Effector memory CD8-positive, alpha-beta T cell (primary cell): Measurements from ENCODE around the gene DISC1.

ENCODE experiments used
- ATAC-seq: fragments of 150-1000 bp; cut with Tn5 transposase; replicated peaks from 2 replicates; pipeline ENCODE4 v1.10.0; 2021; ENCODE audit warnings: mild to moderate bottlenecking, moderate library complexity
- DNase-seq, 3 experiments: peaks; one replicate each; pipeline ENCODE4 v3.0.0; 2021
- H3K27ac Mint-ChIP-seq, 2 donors: one replicate each; pipeline ENCODE4 v1.8.0; 2022; ENCODE audit warnings: mild to moderate bottlenecking in 2 of 2, mixed read lengths in 2 of 2, moderate library complexity in 2 of 2
- H3K27me3 Mint-ChIP-seq, 2 donors: one replicate each; pipeline ENCODE4 v1.8.0; 2022; ENCODE audit warnings: mixed read lengths in 2 of 2
- H3K36me3 Mint-ChIP-seq: one replicate; pipeline ENCODE4 v1.8.0; 2022; ENCODE audit warnings: mild to moderate bottlenecking, moderate library complexity, mixed read lengths; ENCODE audit not compliant: insufficient read depth
- H3K4me1 Mint-ChIP-seq, 2 donors: one replicate each; pipeline ENCODE4 v1.8.0; 2022; ENCODE audit warnings: low read depth in 2 of 2, mixed read lengths in 2 of 2
- H3K4me3 Mint-ChIP-seq, 2 donors: one replicate each; pipeline ENCODE4 v1.8.0; 2022; ENCODE audit warnings: mild to moderate bottlenecking in 2 of 2, mixed read lengths in 2 of 2, moderate library complexity in 2 of 2
- H3K9me3 Mint-ChIP-seq, 2 donors: one replicate each; pipeline ENCODE4 v1.8.0; 2022; ENCODE audit warnings: mixed read lengths in 2 of 2

Gene DISC1

DNA sequence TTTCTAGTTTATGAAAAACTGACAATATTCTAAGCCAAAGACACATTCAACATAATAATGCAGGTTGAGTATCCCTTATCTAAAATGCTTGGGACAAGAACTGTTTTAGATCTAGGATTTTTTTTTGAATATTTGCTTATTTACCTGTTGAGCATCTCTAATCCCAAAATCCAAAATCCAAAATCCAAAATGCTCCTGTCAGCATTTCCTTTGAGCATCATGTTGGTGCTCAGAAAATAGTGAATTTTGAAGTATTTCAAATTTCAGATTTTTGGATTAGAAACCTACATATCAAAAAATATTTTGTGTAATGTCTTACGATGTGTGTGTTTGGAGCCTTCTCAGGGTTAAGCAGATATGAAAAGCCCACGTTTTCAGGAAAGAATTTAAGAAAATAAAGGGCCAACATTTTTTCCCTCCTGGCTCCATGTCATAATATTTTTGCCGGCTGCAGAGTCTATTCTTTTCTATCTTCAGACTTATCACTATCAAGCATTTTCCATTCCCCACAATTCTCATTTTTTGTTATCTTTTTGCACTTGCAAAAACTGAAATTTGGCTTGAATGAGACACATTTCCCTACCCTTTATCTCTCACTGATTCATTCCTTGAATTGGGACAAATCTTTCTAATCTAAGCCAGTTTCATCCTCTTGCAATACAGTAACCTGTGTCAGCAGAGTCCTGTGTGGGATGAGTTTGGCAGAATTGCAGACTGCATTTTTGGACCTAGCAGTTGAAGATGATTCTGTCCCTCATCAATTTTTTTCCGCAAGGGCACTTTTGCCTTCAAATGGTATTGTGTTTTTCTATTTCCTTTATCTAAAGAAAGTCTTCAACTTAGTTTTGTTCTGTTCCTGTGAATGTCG lies 233.9 kb downstream of the DISC1 start:
- ATAC-seq (no peak), DNase-seq (no peak)
- no peaks in the 10 kb centered on the region for H3K9me3 Mint-ChIP-seq
- H3K27me3 Mint-ChIP-seq, result no peaks in the 10 kb centered on the region
- H3K4me1 Mint-ChIP-seq, result peaks cover 0 to 6% of the 10 kb centered on the region in 2 donors
- H3K27ac Mint-ChIP-seq, result no peak overlapping the region
- no peak overlapping the region for H3K4me3 Mint-ChIP-seq
- no peaks in the 10 kb centered on the region for H3K36me3 Mint-ChIP-seq

DNA sequence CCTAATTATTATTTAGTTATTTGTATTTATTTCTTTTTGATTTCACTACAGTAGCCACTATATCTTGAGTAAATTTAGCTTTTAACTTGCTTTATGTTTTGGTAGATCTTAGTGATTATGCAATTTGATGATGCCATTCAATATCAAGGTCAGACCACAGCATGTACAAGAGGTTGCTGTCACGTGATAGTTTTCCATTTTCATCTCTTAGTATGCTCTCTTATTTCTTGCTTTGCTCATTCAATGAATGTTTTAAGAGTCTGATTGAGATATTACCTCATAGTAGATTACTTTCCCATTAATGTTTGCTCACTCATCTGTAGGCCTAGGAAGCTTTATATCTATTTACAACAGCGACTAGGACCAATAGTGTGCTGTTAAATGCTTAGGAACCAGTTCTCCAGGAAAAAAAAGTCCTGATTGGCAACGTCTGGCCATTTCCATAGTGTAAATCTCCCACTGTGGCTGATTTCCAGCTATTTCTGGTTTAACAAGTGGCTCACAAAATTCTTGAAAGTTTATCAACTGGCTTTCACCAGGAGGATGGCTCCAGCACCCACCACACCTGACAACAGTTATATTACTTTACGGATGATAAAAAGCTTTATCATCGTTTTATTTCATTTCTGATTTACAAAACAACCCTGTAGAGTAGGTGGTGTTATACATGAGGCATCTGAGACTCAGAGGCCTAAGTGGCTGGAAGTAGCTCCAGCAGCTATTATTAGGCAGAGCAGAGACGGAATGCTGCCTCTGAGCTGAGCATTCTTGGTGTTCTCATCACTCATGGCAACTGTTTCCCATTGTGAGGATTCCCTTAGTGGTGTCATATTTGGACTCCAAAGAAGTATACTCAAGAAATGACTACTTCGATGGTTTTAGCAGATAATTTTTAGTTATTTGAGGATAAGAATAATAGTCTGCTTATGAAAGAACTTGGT lies 235.2 kb downstream of the DISC1 start:
- Mint-ChIP-seq H3K27me3 (no peaks in the 10 kb centered on the region), H3K27ac (peak overlapping the region in 1 of 2 donors; percentile 12), H3K9me3 (no peaks in the 10 kb centered on the region), H3K36me3 (no peaks in the 10 kb centered on the region), H3K4me1 (peaks cover 3 to 8% of the 10 kb centered on the region in 2 donors), H3K4me3 (no peak overlapping the region)
- DNase-seq (no peak), ATAC-seq (peak; percentile 72)

DNA sequence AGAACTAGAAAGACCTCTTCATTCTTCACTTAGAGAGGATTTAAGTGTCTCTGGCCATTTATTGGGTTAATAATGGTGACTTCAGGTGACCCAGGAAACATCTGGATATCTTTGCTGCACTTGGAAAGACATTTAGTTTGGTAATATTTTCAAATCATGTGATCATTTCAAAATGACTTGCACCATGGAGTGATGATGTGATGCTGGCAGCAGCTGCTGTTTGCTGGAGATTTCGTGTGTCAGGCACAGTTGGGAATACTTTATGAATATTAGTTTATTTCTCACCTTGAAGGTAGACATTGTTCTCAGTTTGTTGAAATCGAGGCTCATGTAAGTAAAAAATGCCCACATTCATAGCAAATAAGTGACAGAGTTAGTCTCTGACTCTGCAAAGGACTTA lies 236.0 kb downstream of the DISC1 start:
- ATAC-seq (no peak), DNase-seq (no peak)
- no peak overlapping the region for H3K4me3 Mint-ChIP-seq
- H3K36me3 Mint-ChIP-seq, result no peaks in the 10 kb centered on the region
- H3K27me3 Mint-ChIP-seq, result no peaks in the 10 kb centered on the region
- H3K4me1 Mint-ChIP-seq, result peaks cover 5 to 13% of the 10 kb centered on the region in 2 donors
- H3K27ac Mint-ChIP-seq, result peak overlapping the region in 1 of 2 donors; percentile 12
- H3K9me3 Mint-ChIP-seq, result no peaks in the 10 kb centered on the region

DNA sequence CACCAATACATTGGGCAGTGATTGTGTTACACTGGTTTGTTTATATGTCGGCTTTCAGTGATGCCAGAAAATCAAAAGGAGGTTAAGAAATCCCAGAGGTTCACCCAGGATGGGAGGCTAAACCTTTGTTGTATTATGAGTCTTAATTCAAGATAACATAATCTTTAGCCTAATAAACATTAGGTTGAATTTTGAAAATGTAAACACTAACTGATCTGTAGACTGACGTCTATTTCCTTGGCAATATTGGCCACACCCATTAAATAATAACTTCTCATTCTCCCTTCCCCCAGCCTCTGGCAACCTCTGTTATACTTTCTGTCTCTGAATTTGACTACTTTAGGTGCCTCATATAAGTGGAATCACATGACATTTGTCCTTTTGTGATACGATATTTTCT lies 238.7 kb downstream of the DISC1 start:
- peaks cover 20 to 31% of the 10 kb centered on the region in 2 donors for H3K4me1 Mint-ChIP-seq
- no peak overlapping the region for H3K4me3 Mint-ChIP-seq
- no peaks in the 10 kb centered on the region for H3K36me3 Mint-ChIP-seq
- no peak for ATAC-seq
- DNase-seq, result no peak
- H3K27me3 Mint-ChIP-seq, result no peaks in the 10 kb centered on the region
- H3K27ac Mint-ChIP-seq, result no peak overlapping the region
- no peaks in the 10 kb centered on the region for H3K9me3 Mint-ChIP-seq

DNA sequence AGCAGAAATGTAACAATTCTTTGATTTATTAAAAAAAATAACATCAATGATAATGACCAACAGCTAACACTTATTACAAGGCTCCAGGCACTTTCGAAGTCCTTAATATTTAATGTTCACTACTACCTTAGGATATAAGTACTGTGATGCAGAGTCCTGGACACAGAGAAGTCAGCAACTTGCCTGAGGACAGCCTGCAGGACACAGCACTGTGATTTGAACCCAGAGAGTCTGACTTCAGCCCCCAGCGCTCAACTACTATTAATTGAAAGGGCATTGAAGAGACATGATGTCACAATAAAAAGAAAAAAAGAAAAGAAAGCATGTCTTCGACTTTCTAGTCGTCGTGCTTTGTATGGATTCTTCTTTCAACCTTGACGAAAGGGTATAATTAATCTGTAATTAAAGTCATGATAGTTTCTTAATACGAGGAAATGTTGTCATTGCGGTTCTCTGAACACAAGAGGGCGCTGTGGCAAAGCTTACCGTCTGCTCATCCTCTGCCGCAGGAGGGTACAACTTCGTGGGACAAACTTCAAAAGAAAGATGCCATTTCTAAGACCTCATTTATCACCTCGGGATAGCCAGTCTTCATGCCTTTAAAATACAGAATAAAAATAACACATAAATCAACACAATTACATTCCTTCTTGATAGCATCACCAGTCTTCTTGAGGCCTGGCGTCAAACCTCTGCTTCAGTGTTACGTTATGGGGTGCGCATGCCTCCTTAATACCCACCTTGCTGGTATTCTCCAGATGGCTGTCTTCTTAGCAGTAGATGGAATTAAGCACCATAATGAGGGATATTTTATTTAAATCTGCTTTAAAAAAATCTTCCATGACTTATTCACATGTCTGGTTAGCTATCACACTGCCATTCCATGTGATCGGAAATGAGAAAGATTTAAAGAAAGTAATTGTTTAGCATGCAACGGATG lies 240.1 kb downstream of the DISC1 start:
- peaks cover 24 to 29% of the 10 kb centered on the region in 2 donors for H3K4me1 Mint-ChIP-seq
- no peaks in the 10 kb centered on the region for H3K27me3 Mint-ChIP-seq
- peak overlapping the region in 1 of 2 donors; percentile 20 for H3K27ac Mint-ChIP-seq
- no peaks in the 10 kb centered on the region for H3K9me3 Mint-ChIP-seq
- ATAC-seq (peak; percentile 51), DNase-seq (peak; percentile 59 to 61 (median 61))
- no peak overlapping the region for H3K4me3 Mint-ChIP-seq
- no peaks in the 10 kb centered on the region for H3K36me3 Mint-ChIP-seq

DNA sequence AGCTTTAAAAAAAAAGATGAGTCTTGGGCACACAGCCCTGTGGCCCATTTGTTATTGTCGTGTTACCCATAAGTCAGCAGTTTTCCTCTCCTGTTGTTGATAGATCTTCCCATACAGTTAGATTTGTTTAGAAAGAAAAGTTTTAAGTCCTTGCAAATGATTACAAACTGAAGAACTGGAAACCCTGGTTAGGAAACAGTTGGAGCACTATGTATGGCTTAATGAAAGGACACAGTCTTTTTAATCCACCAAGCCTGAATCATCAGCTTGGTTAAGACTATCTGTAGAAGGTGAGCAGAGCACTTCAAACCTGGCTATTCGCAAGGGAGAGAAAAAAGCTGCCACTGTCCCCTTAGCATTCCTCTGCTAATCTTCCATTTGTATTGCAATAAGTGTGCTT lies 241.0 kb downstream of the DISC1 start:
- peak overlapping the region in 1 of 2 donors; percentile 20 for H3K27ac Mint-ChIP-seq
- DNase-seq (no peak), ATAC-seq (no peak)
- H3K36me3 Mint-ChIP-seq, result no peaks in the 10 kb centered on the region
- no peaks in the 10 kb centered on the region for H3K27me3 Mint-ChIP-seq
- no peaks in the 10 kb centered on the region for H3K9me3 Mint-ChIP-seq
- H3K4me3 Mint-ChIP-seq, result no peak overlapping the region
- H3K4me1 Mint-ChIP-seq, result peaks cover 31 to 34% of the 10 kb centered on the region in 2 donors

DNA sequence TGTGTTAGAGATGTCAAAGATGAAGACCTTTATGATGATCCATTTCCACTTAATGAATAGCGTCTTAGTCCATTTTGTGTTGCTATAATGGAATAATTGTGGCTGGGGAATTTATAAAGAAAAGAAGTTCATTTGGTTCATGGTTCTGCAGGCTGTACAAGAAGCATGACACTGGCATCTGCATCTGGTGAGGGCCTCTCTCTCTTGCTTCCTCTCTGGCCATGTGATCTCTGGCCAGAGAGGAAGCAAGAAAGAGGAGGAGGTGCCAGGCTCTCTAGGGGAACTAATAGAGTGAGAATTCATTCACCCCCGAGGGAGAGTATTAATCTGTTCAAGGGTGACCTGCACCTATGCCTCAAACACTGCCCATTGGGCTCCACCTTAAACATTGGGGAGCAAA lies 242.8 kb downstream of the DISC1 start:
- ATAC-seq, result peak; percentile 39
- DNase-seq, result no peak

DNA sequence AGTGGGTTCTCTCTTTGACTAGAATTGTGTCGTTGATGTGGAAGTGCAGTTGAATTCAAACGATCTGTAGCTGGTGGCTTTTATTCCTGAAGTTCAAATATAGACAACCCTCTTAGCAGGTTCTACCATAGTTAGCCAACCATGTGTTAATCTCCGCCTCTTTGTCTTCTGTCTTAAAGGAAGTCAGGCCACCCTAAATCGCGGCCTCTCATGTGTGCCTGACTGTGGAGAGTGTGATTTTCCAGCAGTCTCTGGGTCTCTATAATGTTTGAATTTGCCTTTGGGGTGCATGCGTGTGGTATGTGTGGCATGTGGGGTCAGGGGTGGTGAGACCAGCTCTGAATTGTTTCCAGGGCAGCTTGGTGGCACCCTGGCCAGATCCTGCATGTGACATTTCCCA lies 244.9 kb downstream of the DISC1 start:
- peaks cover 3 to 4% of the 10 kb centered on the region in 2 donors for H3K9me3 Mint-ChIP-seq
- H3K4me3 Mint-ChIP-seq, result peak overlapping the region in 1 of 2 donors; percentile 17
- peaks cover 31 to 34% of the 10 kb centered on the region in 2 donors for H3K4me1 Mint-ChIP-seq

More for the DNA sequence above, 242.8 kb downstream of the DISC1 start:
- Mint-ChIP-seq H3K4me1 (peaks cover 31 to 34% of the 10 kb centered on the region in 2 donors), H3K4me3 (no peak overlapping the region), H3K36me3 (no peaks in the 10 kb centered on the region), H3K27me3 (no peaks in the 10 kb centered on the region), H3K9me3 (no peaks in the 10 kb centered on the region), H3K27ac (peak overlapping the region; percentile 21 to 32)

DNA sequence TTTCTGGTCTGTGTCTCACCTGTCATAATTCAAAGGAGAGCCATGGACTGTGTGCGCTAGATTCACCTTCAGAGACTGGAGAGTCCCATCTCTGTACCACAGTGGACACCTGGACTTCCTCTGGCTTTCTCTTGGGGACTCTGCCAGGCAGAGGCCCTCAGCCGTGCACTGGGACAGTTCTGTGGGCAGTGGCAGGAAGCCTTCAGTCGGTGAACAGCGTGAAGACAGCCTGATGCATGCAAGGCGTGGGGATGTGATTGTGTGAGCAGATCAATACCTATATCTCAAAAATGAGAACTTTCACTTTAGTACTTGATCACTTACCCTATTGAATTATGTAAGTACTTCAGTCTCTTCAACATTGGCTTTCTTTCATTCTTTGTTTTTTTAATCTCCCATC lies 245.3 kb downstream of the DISC1 start:
- Mint-ChIP-seq H3K36me3 (no peaks in the 10 kb centered on the region), H3K27ac (peak overlapping the region; percentile 35 to 77), H3K4me3 (peak overlapping the region; percentile 17 to 53), H3K9me3 (peaks cover 4 to 7% of the 10 kb centered on the region in 2 donors), H3K4me1 (peaks cover 28 to 31% of the 10 kb centered on the region in 2 donors), H3K27me3 (no peaks in the 10 kb centered on the region)
- DNase-seq (no peak), ATAC-seq (peak; percentile 57)

More for the DNA sequence above, 244.9 kb downstream of the DISC1 start:
- Mint-ChIP-seq H3K27ac (peak overlapping the region; percentile 35 to 77), H3K36me3 (no peaks in the 10 kb centered on the region), H3K27me3 (no peaks in the 10 kb centered on the region)
- no peak for DNase-seq
- peak; percentile 27 for ATAC-seq

DNA sequence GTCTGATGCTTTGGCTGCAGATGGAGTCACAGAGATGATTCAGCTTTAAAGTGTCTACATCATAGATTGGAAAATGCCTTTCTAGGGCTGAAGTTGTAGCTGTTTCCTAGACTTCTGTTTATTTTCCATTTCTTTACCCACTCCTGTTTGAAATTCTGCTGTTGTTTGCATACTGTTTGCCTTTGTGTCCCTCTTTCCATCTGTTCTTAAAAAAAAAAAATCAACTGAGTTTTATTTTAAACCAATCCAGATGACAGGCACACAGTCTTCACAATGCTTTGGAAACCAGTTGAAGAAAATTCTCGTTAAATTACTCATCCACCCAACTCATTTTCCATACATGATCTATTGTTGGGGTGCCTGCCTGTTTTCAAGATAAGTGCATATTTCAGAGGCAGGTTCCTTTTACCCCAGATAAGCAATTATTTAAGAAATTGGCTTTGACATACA lies 245.9 kb downstream of the DISC1 start:
- peak overlapping the region; percentile 35 to 77 for H3K27ac Mint-ChIP-seq
- peaks cover 4 to 7% of the 10 kb centered on the region in 2 donors for H3K9me3 Mint-ChIP-seq
- H3K27me3 Mint-ChIP-seq, result no peaks in the 10 kb centered on the region
- DNase-seq (no peak), ATAC-seq (no peak)
- H3K4me3 Mint-ChIP-seq, result peak overlapping the region in 1 of 2 donors; percentile 53
- H3K36me3 Mint-ChIP-seq, result no peaks in the 10 kb centered on the region
- peaks cover 26 to 28% of the 10 kb centered on the region in 2 donors for H3K4me1 Mint-ChIP-seq

DNA sequence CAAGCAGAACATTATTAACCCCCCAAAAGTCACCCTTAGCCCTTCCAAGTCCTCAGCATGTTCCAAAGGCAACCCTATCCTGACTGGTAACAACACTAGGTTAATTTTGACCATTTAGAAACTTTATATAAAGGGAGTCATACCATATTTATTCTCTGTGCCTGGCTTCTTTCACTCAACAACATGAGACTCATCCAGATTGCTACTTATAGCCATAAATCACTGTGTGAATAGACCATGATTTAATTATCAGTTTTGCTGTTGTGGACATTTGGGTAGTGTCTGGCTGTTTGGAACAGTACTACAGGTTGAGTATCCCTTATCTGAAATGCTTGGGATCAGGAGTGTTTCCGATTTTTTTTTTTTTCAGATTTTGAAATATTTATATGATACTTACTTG lies 252.1 kb downstream of the DISC1 start:
- DNase-seq, result no peak
- Mint-ChIP-seq H3K9me3 (peaks cover 4 to 7% of the 10 kb centered on the region in 2 donors), H3K4me3 (no peak overlapping the region), H3K27me3 (no peaks in the 10 kb centered on the region), H3K36me3 (no peaks in the 10 kb centered on the region), H3K27ac (no peak overlapping the region), H3K4me1 (peaks cover 8 to 14% of the 10 kb centered on the region in 2 donors)
- ATAC-seq, result no peak

DNA sequence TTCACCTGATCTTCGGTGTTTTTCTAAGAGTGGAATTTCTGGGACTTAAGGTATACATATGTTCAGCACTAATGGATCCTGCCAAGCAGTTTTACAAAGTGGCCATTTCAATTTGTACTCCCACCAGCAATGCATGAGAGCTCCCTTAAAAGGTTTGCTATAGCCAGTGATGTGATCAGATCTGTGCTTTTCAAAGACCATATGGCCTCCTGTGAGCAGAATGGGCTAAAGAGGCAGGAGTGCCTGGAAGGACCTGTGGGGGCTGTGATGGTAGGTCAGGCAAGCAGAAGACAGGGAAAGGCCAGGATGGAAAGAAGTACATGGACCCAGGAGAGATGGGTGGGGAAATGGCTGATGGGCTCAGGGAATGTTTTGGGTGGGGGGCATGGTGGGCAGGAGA lies 252.7 kb downstream of the DISC1 start:
- H3K4me1 Mint-ChIP-seq, result peaks cover 8 to 14% of the 10 kb centered on the region in 2 donors
- no peak overlapping the region for H3K27ac Mint-ChIP-seq
- DNase-seq (no peak), ATAC-seq (no peak)
- no peaks in the 10 kb centered on the region for H3K36me3 Mint-ChIP-seq
- H3K4me3 Mint-ChIP-seq, result no peak overlapping the region
- no peaks in the 10 kb centered on the region for H3K27me3 Mint-ChIP-seq
- peaks cover 4 to 7% of the 10 kb centered on the region in 2 donors for H3K9me3 Mint-ChIP-seq
